Liver (tissue), 9 donors: ENCODE results near the gene UVSSA. TPM values are rescaled to one million over a fixed set of nuclear protein-coding genes. Genes with fewer than 3 reads are reported as not detected.

Source experiments
- DNase-seq: peaks from one replicate; pipeline ENCODE4 v3.0.0-alpha.2; 2017; ENCODE audit warnings: low spot score
- H3K27ac ChIP-seq, 2 donors: one replicate each; pipeline ENCODE4 v1.7.0; 2013; ENCODE audit warnings: inconsistent platforms in 2 of 2, low read length in 2 of 2, control low read depth in 1 of 2, low read depth in 1 of 2, mild to moderate bottlenecking in 1 of 2
- H3K27me3 ChIP-seq, 4 donors: one replicate each; pipeline versions ENCODE4 v1.6.1 to v1.7.0; 2013; ENCODE audit warnings: low read length in 3 of 4, inconsistent platforms in 1 of 4, mild to moderate bottlenecking in 1 of 4, moderate library complexity in 1 of 4; ENCODE audit not compliant: control insufficient read depth in 4 of 4, insufficient read depth in 4 of 4
- H3K36me3 ChIP-seq, 4 donors: one replicate each; pipeline versions ENCODE4 v1.6.1 to v1.7.0; 2013; ENCODE audit warnings: low read length in 3 of 4, mild to moderate bottlenecking in 3 of 4, low read depth in 1 of 4, moderate library complexity in 1 of 4; ENCODE audit not compliant: control insufficient read depth in 4 of 4, insufficient read depth in 3 of 4
- H3K4me1 ChIP-seq, 4 donors: one replicate each; pipeline versions ENCODE4 v1.6.1 to v1.7.0; 2013; ENCODE audit warnings: low read length in 3 of 4, mild to moderate bottlenecking in 3 of 4, moderate library complexity in 1 of 4; ENCODE audit not compliant: control insufficient read depth in 4 of 4, insufficient read depth in 4 of 4
- H3K4me3 ChIP-seq, 3 donors: one replicate each; pipeline versions ENCODE4 v1.6.1 to v1.7.0; 2013; ENCODE audit warnings: low read length in 3 of 3, control low read depth in 1 of 3, low read depth in 1 of 3, mild to moderate bottlenecking in 1 of 3
- H3K9ac ChIP-seq, 2 donors: one replicate each; pipeline ENCODE4 v1.7.0; 2013; ENCODE audit warnings: low read length in 2 of 2, mild to moderate bottlenecking in 2 of 2, moderate library complexity in 2 of 2, control low read depth in 1 of 2, low read depth in 1 of 2
- H3K9me3 ChIP-seq, 4 donors: one replicate each; pipeline versions ENCODE4 v1.6.1 to v1.7.0; 2013; ENCODE audit warnings: low read length in 3 of 4; ENCODE audit not compliant: control insufficient read depth in 4 of 4
- ATF3 ChIP-seq: IDR thresholded peaks from 2 replicates; pipeline ENCODE4 v1.6.1; 2016; ENCODE audit warnings: antibody characterized with exemption
- CTCF ChIP-seq: fragments of 150-350 bp; IDR thresholded peaks from 2 replicates; pipeline ENCODE4 v1.5.1; 2017; ENCODE audit warnings: improper control_type of control experiment, low read depth, low read length; ENCODE audit not compliant: missing input control
- EGR1 ChIP-seq, 2 donors: IDR thresholded peaks; 2 replicates each; pipeline ENCODE4 v1.6.1; 2016 to 2018; ENCODE audit warnings: antibody characterized with exemption in 2 of 2, low read depth in 2 of 2
- FOXA1 ChIP-seq: IDR thresholded peaks from 2 replicates; pipeline ENCODE4 v1.6.1; 2016; ENCODE audit warnings: antibody characterized with exemption
- FOXA2 ChIP-seq: IDR thresholded peaks from 2 replicates; pipeline ENCODE4 v1.6.1; 2016; ENCODE audit warnings: antibody characterized with exemption
- GABPA ChIP-seq, 2 donors: IDR thresholded peaks in 1 of 2; conservative IDR thresholded peaks in 1 of 2; 2 replicates each; pipeline ENCODE4 v1.6.1; 2016; ENCODE audit warnings: antibody characterized with exemption in 2 of 2, mild to moderate bottlenecking in 1 of 2, moderate library complexity in 1 of 2
- HNF4A ChIP-seq, 2 donors: conservative IDR thresholded peaks; 2 replicates each; pipeline ENCODE4 v1.6.1; 2016; ENCODE audit warnings: antibody characterized with exemption in 2 of 2, mild to moderate bottlenecking in 2 of 2
- HNF4G ChIP-seq: IDR thresholded peaks from 2 replicates; pipeline ENCODE4 v1.6.1; 2016; ENCODE audit warnings: antibody characterized with exemption
- JUND ChIP-seq, 2 donors: IDR thresholded peaks; 2 replicates each; pipeline ENCODE4 v1.6.1; 2016; ENCODE audit warnings: antibody characterized with exemption in 2 of 2
- MAX ChIP-seq: IDR thresholded peaks from 2 replicates; pipeline ENCODE4 v1.6.1; 2016; ENCODE audit warnings: antibody characterized with exemption
- NR2F2 ChIP-seq: IDR thresholded peaks from 2 replicates; pipeline ENCODE4 v1.6.1; 2016; ENCODE audit warnings: antibody characterized with exemption
- RAD21 ChIP-seq, 2 donors: IDR thresholded peaks; 2 replicates each; pipeline ENCODE4 v1.6.1; 2016; ENCODE audit warnings: antibody characterized with exemption in 2 of 2, mild to moderate bottlenecking in 2 of 2
- REST ChIP-seq: IDR thresholded peaks from 2 replicates; pipeline ENCODE4 v1.6.1; 2016; ENCODE audit warnings: antibody characterized with exemption, mild to moderate bottlenecking
- RXRA ChIP-seq, 2 donors: IDR thresholded peaks; 2 replicates each; pipeline ENCODE4 v1.6.1; 2017 to 2018; ENCODE audit warnings: antibody characterized with exemption in 2 of 2, mild to moderate bottlenecking in 1 of 2
- SP1 ChIP-seq: IDR thresholded peaks from 2 replicates; pipeline ENCODE4 v1.6.1; 2018; ENCODE audit warnings: antibody characterized with exemption, mild to moderate bottlenecking
- TAF1 ChIP-seq: conservative IDR thresholded peaks from 2 replicates; pipeline ENCODE4 v1.6.1; 2016; ENCODE audit warnings: antibody characterized with exemption, mild to moderate bottlenecking
- YY1 ChIP-seq: IDR thresholded peaks from 2 replicates; pipeline ENCODE4 v1.6.1; 2016; ENCODE audit warnings: antibody characterized with exemption, mild to moderate bottlenecking
- ZBTB33 ChIP-seq: IDR thresholded peaks from 2 replicates; pipeline ENCODE4 v1.6.1; 2016; ENCODE audit warnings: antibody characterized with exemption
- WGBS: extraction: QIAGEN DNeasy Blood & Tissue Kit; methylation state at CpG from one replicate; pipeline ENCODE4 v1.1.7; 2013; 5-methylcytosine and 5-hydroxymethylcytosine counted together
- polyA plus RNA-seq, 2 donors: library from polyadenylated mRNA; stranded (reverse) in 1 of 2; unstranded in 1 of 2; fragments of 200-250 nt in 1 of 2; fragments of >200 nt in 1 of 2; fragmentation: Nextera tagmentation in 1 of 2; extraction: Ambion mirVana in 1 of 2; gene quantifications; one replicate each; pipeline versions ENCODE4 v1.2.1 to v1.2.3, GENCODE V29; 2013 to 2015
- total RNA-seq, 2 donors: library from RNA; depleted of rRNA; stranded (reverse); fragments of >200 nt; gene quantifications; one replicate each; pipeline ENCODE4 v1.2.3, GENCODE V29; 2014
- donor health status: healthy.
- donor health status: healthy.
- donor health status: healthy.
- donor health status: healthy.
- donor health status: healthy.

The UVSSA gene
- total and polyA plus RNA-seq, 4 donors: 2.2 to 18.3 (median 3.6) TPM

- 97% methylated on average over 34 of the region's 34 CpGs for WGBS
- H3K27me3 ChIP-seq: no peaks in the 10 kb centered on the region
- H3K4me3 ChIP-seq: no peak overlapping the region
- H3K36me3 ChIP-seq: peaks cover 0 to 6% (median 5%) of the 10 kb centered on the region in 4 donors
- TF ChIP-seq GABPA (IDR thresholded peaks at IDR 0.05 in 1 of 2, conservative IDR thresholded peaks at IDR 0.05 in 1 of 2) (no peak), FOXA1 (no peak), ZBTB33 (no peak), JUND (IDR thresholded peaks at IDR 0.05) (no peak), NR2F2 (no peak), EGR1 (IDR thresholded peaks at IDR 0.05; ENCODE audit: low read depth in 2 of 2) (no peak), HNF4G (no peak), YY1 (no peak), MAX (no peak), SP1 (no peak)
- H3K9ac ChIP-seq: no peak overlapping the region
- no peaks in the 10 kb centered on the region for H3K9me3 ChIP-seq
- H3K4me1 ChIP-seq: peaks cover 0 to 35% (median 20%) of the 10 kb centered on the region in 4 donors
- no peak for DNase-seq
- no peak overlapping the region for H3K27ac ChIP-seq
Measured at GRCh38 chr4:1307951-1308735, 38.9 kb upstream of the UVSSA start.

- peak overlapping the region; percentile 24 to 63 (median 41) for H3K4me3 ChIP-seq
- no peak for TF ChIP-seq FOXA2
- TF ChIP-seq GABPA (IDR thresholded peaks at IDR 0.05 in 1 of 2, conservative IDR thresholded peaks at IDR 0.05 in 1 of 2): peak in 1 of 2 donors; percentile 89
- TF ChIP-seq RXRA (IDR thresholded peaks at IDR 0.05): peak in 1 of 2 donors; percentile 36
- TF ChIP-seq TAF1: no peak
- peak; percentile 67 for TF ChIP-seq SP1
- peak; percentile 91 for TF ChIP-seq REST
- no peak for TF ChIP-seq YY1
- TF ChIP-seq JUND (IDR thresholded peaks at IDR 0.05): no peak
- TF ChIP-seq FOXA1: no peak
- TF ChIP-seq ATF3: no peak
- no peak for TF ChIP-seq RAD21 (IDR thresholded peaks at IDR 0.05)
- no peak for TF ChIP-seq HNF4A (conservative IDR thresholded peaks at IDR 0.05)
- no peak for TF ChIP-seq MAX
- no peak for TF ChIP-seq CTCF
- no peak for TF ChIP-seq ZBTB33
- TF ChIP-seq NR2F2: peak; percentile 24
- TF ChIP-seq HNF4G: no peak
- TF ChIP-seq EGR1 (IDR thresholded peaks at IDR 0.05; ENCODE audit: low read depth in 2 of 2): peak; percentile 58 to 71
- no peaks in the 10 kb centered on the region for H3K9me3 ChIP-seq
- H3K36me3 ChIP-seq: peaks cover 2 to 15% (median 10%) of the 10 kb centered on the region in 4 donors
- peak overlapping the region; percentile 70 for H3K27ac ChIP-seq
- WGBS: 22% methylated on average over 36 of the region's 36 CpGs
- peaks cover 0 to 35% (median 20%) of the 10 kb centered on the region in 4 donors for H3K4me1 ChIP-seq
- peak overlapping the region in 1 of 2 donors; percentile 39 for H3K9ac ChIP-seq
- peak; percentile 77 for DNase-seq
- H3K27me3 ChIP-seq: no peaks in the 10 kb centered on the region
Measured at GRCh38 chr4:1309261-1310010, 37.6 kb upstream of the UVSSA start.
